ENCODE results near the gene BMP6. TPM values are rescaled to one million over a fixed set of nuclear protein-coding genes. Genes with fewer than 3 reads are reported as not detected.

Gene BMP6
- total RNA-seq, 1 experiment from 2014 or later: 13.6 TPM

DNA sequence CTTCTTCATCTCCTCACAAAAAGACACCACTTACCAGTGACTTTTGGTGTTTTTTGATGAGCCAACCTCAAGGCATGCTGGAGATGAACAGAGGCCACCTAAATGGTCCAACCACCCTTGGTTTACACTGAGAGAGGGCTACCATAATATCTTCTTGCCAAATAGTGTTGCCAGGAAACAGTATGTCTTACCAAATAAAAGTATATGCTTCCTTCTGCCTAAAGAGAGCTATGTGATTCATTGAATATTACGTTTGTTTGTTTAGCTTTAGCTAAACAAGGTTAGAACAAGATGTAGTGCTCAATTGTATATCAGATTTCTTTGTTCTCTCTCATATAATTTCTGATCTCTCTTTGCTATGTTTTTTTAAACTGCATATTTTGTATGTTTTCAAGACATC, 40.6 kb upstream of the BMP6 start:
- in situ Hi-C loops (cut with HindIII; ENCODE audit: low pct_unique_long_range_greater_than_20kb, low sequenced_read_pairs): no loop called here
- no peaks in the 10 kb centered on the region; the same call in 1 of the 2 replicates for H3K27me3 ChIP-seq (ENCODE audit: control insufficient read depth, insufficient read depth, low read length)
- H3K4me1 ChIP-seq (ENCODE audit: control insufficient read depth, insufficient read depth, low read length): no peaks in the 10 kb centered on the region
- no peak overlapping the region for H3K4me3 ChIP-seq (ENCODE audit: low read depth in 2 of 2, low read length in 2 of 2)
- ATAC-seq: no peak
- intact Hi-C loops (cut with micrococcal nuclease; ENCODE audit: unreplicated experiment): no loop called here
- H3K36me3 ChIP-seq (ENCODE audit: control insufficient read depth, insufficient read depth, low read length): no peaks in the 10 kb centered on the region
- ChIA-PET POLR2A (interaction anchor here (0.6 kb wide), 1 partner anchor 14 kb away, joined by 3 read pairs; no protein-coding TSS in a partner anchor), CTCF (interaction anchor here (0.5 kb wide), 1 partner anchor 254 kb away, joined by 4 read pairs; no protein-coding TSS in a partner anchor)
- TF ChIP-seq, protein P1, sequence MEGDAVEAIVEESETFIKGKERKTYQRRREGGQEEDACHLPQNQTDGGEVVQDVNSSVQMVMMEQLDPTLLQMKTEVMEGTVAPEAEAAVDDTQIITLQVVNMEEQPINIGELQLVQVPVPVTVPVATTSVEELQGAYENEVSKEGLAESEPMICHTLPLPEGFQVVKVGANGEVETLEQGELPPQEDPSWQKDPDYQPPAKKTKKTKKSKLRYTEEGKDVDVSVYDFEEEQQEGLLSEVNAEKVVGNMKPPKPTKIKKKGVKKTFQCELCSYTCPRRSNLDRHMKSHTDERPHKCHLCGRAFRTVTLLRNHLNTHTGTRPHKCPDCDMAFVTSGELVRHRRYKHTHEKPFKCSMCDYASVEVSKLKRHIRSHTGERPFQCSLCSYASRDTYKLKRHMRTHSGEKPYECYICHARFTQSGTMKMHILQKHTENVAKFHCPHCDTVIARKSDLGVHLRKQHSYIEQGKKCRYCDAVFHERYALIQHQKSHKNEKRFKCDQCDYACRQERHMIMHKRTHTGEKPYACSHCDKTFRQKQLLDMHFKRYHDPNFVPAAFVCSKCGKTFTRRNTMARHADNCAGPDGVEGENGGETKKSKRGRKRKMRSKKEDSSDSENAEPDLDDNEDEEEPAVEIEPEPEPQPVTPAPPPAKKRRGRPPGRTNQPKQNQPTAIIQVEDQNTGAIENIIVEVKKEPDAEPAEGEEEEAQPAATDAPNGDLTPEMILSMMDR (IDR thresholded peaks at IDR 0.05): no peak
- TF ChIP-seq SIN3A (IDR thresholded peaks at IDR 0.05; ENCODE audit: borderline replicate concordance, insufficient read depth, low read depth, low read length): no peak
- TF ChIP-seq, protein P2, sequence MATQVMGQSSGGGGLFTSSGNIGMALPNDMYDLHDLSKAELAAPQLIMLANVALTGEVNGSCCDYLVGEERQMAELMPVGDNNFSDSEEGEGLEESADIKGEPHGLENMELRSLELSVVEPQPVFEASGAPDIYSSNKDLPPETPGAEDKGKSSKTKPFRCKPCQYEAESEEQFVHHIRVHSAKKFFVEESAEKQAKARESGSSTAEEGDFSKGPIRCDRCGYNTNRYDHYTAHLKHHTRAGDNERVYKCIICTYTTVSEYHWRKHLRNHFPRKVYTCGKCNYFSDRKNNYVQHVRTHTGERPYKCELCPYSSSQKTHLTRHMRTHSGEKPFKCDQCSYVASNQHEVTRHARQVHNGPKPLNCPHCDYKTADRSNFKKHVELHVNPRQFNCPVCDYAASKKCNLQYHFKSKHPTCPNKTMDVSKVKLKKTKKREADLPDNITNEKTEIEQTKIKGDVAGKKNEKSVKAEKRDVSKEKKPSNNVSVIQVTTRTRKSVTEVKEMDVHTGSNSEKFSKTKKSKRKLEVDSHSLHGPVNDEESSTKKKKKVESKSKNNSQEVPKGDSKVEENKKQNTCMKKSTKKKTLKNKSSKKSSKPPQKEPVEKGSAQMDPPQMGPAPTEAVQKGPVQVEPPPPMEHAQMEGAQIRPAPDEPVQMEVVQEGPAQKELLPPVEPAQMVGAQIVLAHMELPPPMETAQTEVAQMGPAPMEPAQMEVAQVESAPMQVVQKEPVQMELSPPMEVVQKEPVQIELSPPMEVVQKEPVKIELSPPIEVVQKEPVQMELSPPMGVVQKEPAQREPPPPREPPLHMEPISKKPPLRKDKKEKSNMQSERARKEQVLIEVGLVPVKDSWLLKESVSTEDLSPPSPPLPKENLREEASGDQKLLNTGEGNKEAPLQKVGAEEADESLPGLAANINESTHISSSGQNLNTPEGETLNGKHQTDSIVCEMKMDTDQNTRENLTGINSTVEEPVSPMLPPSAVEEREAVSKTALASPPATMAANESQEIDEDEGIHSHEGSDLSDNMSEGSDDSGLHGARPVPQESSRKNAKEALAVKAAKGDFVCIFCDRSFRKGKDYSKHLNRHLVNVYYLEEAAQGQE (IDR thresholded peaks at IDR 0.05; ENCODE audit: insufficient read depth in 1 of 2, low read depth in 2 of 2, low read length in 1 of 2): no peak
- no peak for TF ChIP-seq TCF7L2 (IDR thresholded peaks at IDR 0.05; ENCODE audit: low read depth, low read length)
- TF ChIP-seq POLR2AphosphoS5 (IDR thresholded peaks at IDR 0.05; ENCODE audit: low read depth, low read length): no peak
- H3K27ac ChIP-seq (ENCODE audit: low read length): no peak overlapping the region
- no peaks in the 10 kb centered on the region for H3K9me3 ChIP-seq (ENCODE audit: control insufficient read depth, insufficient read depth, low read depth, low read length)
- no peak for DNase-seq (ENCODE audit: low read depth, low spot score)
- BruUV-seq (replicated peaks): no TSS peak

DNA sequence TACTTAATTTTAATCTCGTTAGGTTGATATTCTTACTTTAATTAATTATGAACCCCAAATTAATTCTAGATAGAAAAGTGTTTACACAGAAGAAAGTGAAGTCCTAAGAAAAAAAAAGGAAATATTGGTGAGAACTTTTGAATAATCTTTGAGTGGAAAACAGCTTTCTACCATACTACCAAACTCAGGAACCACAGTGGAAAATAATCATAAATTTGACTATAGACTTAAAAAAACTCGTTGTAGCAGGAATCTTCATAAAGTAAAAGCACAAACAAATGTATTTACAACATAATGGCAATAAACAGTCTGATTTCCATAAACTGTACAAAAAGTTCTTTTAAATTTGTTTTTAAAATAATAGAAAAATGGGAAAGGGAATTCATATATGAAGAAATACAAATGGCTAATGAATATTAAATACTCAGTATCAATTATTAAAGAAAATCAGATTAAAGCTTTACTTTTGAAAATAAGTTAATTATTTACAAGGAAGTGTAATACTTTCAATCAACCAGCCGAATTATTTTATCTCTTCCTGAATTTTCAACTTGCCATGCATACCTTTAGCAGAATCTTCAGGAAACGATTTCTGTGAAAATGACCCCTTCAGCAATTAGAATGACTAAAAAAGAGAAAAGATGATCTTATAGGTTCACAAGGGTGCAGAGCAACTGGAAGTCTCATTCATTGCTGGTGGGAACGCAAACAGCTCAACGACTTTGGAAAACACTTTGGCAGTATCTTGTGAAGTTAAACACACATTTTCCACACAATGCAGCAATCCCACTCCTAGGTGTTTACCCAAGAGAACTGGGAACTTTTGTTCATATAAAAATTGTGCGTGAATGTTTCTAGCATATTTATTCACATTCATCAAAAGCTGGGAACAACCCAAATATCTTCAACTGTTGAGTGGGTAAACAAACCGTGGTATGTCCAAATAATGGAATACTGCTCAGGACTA, 38.5 kb upstream of the BMP6 start:
- Histone ChIP-seq H3K4me1 (ENCODE audit: control insufficient read depth, insufficient read depth, low read length) (peaks cover 4% of the 10 kb centered on the region; the same call in 1 of the 2 replicates), H3K9me3 (ENCODE audit: control insufficient read depth, insufficient read depth, low read depth, low read length) (no peaks in the 10 kb centered on the region), H3K4me3 (ENCODE audit: low read depth in 2 of 2, low read length in 2 of 2) (no peak overlapping the region), H3K36me3 (ENCODE audit: control insufficient read depth, insufficient read depth, low read length) (no peaks in the 10 kb centered on the region), H3K27me3 (ENCODE audit: control insufficient read depth, insufficient read depth, low read length) (no peaks in the 10 kb centered on the region), H3K27ac (ENCODE audit: low read length) (no peak overlapping the region)
- TF ChIP-seq, protein P1 (IDR thresholded peaks at IDR 0.05): no peak
- no peak for TF ChIP-seq POLR2AphosphoS5 (IDR thresholded peaks at IDR 0.05; ENCODE audit: low read depth, low read length)
- TF ChIP-seq, protein P2 (IDR thresholded peaks at IDR 0.05; ENCODE audit: insufficient read depth in 1 of 2, low read depth in 2 of 2, low read length in 1 of 2): no peak
- no peak for TF ChIP-seq TCF7L2 (IDR thresholded peaks at IDR 0.05; ENCODE audit: low read depth, low read length)
- TF ChIP-seq SIN3A (IDR thresholded peaks at IDR 0.05; ENCODE audit: borderline replicate concordance, insufficient read depth, low read depth, low read length): no peak
- ChIA-PET CTCF (no interaction called here), POLR2A (interaction anchor here (0.6 kb wide), 1 partner anchor 156 kb away, joined by 7 read pairs; no protein-coding TSS in a partner anchor)
- DNase-seq (ENCODE audit: low read depth, low spot score) (no peak), ATAC-seq (no peak)
- intact Hi-C loops (cut with micrococcal nuclease; ENCODE audit: unreplicated experiment) (no loop called here), in situ Hi-C loops (cut with HindIII; ENCODE audit: low pct_unique_long_range_greater_than_20kb, low sequenced_read_pairs) (no loop called here)
- BruUV-seq (replicated peaks): no TSS peak
